GM18858 (cell line): ENCODE results near the gene ANKRD28.
"Not testable (repeated sequence)": the region's sequence is repeated elsewhere in the genome, so short reads cannot be mapped to it uniquely, and the experiment has no call there.

Source experiments
- ATAC-seq: cut with Tn5 transposase; IDR thresholded peaks from one replicate; pipeline ENCODE4 v1.9.1; 2021; ENCODE audit not compliant: unreplicated experiment

The ANKRD28 gene

GRCh38 chr3:15638891-15639262, 158.9 kb downstream of the ANKRD28 start:
- ATAC-seq, result no peak

GRCh38 chr3:15638193-15638890, 159.4 kb downstream of the ANKRD28 start:
- ATAC-seq, result no peak

GRCh38 chr3:15637131-15637951, 160.4 kb downstream of the ANKRD28 start:
- no peak for ATAC-seq

GRCh38 chr3:15636028-15636709, 161.6 kb downstream of the ANKRD28 start:
- peak; percentile 39 for ATAC-seq

GRCh38 chr3:15635121-15635661, 162.6 kb downstream of the ANKRD28 start:
- ATAC-seq, result no peak

GRCh38 chr3:15634671-15635070, 163.1 kb downstream of the ANKRD28 start:
- no peak for ATAC-seq

GRCh38 chr3:15633766-15634598, 163.8 kb downstream of the ANKRD28 start:
- ATAC-seq, result no peak

- ATAC-seq, result no peak
Measured at GRCh38 chr3:15633159-15633558, 164.6 kb downstream of the ANKRD28 start.

GRCh38 chr3:15632212-15632580, 165.6 kb downstream of the ANKRD28 start:
- no peak for ATAC-seq

- no peak for ATAC-seq
Measured at GRCh38 chr3:15631426-15632211, 166.2 kb downstream of the ANKRD28 start.

- peak; percentile 19 for ATAC-seq
Measured at GRCh38 chr3:15630646-15631350, 167.0 kb downstream of the ANKRD28 start.

- ATAC-seq, result peak; percentile 95
Measured at GRCh38 chr3:15629860-15630597, 167.8 kb downstream of the ANKRD28 start.

- ATAC-seq, result no peak
Measured at GRCh38 chr3:15628967-15629366, 168.8 kb downstream of the ANKRD28 start.

GRCh38 chr3:15623535-15624440, 174.0 kb downstream of the ANKRD28 start:
- ATAC-seq, result no peak

- ATAC-seq, result not testable (repeated sequence)
Measured at GRCh38 chr3:15619659-15620464, 177.9 kb downstream of the ANKRD28 start.
